COR-L47 (cell line): Measurements from ENCODE around the gene BCR.

Source experiments
- DNase-seq: peaks from one replicate; lab custom pipeline; 2025; lab: John Stamatoyannopoulos, UW

The BCR gene

DNA sequence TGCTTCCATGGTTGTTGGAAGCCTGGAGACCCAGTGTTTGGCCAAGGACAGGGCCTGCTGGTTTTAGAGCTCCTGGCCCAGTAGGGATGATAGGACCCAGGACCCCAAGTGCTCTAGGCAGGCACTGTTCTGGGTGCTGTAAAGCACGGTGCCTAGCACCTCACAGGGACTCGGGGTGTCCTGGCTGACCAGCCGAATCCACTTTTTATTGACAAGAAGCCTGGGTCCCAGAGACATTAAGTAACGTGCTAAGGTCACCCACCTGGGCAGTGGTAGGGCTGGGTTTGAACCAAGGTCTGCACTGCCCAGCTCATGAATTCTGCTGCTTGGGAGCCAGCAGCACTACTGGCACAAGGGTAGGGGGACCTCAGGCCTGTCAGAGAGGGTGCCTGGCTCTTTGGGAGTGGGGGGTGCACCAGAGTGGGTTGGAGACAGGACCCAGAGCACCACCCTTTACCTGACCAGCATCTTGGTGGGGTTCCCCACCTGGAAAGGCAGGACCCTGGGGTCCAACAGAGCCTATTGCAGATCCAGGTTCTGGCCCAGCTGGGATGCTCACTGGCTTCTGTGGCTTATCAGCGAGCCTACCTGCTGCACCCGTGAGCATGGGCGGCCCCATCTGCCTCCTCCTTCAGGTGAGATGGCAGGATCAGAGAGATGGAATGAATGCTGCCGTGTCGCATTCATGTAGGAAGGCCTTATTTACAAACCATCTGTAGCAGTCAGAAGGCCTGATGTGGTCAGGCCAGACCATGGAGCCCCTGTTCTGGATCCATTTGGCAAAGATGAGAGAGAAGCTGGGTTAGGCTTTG, 52.0 kb downstream of the BCR start:
- no peak for DNase-seq

DNA sequence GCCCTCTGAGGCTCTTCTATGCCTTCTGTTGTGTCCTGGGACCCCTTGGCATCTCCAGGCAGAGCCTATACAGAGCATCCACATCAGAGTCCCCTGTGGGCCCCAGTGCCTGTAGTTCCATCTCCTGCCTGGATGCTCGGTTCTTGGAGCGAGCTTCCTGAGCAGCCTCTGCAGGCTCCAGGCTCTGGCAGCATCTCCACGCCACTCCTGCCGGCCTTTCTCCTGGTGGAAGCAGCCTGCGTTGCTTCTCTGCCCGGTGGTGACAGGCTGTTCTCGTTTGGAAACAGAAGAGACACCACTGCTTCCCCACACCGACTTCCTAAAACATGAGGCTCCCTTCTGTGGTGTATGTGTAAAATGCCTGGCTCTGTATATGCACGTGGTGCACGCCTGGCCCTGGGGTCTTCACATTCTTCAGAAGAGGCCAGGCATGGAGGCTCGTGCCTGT, 52.8 kb downstream of the BCR start:
- DNase-seq = no peak

DNA sequence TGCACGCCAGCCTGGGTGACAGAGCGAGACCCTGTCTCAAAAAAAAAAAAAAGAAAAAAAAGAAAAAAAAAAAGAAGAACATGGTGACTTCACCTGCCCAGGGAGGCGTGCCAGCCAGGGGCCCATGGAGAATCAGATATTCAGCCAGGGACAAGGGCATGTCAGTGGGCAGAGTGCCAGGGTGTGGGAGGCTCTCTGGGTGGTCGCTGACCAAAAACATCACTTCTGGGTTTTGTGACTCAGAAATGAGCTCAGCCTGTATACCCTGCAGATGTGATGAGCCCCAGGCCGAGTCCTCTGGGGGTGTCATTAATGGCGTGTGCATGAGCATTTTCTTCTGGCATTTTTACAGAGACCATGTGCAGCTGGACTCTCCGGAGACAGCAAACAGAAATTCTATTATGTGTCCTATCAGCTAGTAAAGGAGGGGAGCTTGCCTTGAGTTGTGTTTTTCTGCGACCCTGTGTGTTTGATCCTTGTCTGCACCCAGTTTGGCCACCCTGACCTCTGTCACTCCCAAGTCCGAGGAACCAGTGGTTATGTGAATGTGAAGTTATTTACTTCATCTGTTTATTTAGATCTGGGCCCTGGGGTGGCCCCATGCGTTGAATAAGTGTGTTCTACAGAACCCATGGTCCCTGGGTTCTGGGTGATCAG, 53.6 kb downstream of the BCR start:
- no peak for DNase-seq

DNA sequence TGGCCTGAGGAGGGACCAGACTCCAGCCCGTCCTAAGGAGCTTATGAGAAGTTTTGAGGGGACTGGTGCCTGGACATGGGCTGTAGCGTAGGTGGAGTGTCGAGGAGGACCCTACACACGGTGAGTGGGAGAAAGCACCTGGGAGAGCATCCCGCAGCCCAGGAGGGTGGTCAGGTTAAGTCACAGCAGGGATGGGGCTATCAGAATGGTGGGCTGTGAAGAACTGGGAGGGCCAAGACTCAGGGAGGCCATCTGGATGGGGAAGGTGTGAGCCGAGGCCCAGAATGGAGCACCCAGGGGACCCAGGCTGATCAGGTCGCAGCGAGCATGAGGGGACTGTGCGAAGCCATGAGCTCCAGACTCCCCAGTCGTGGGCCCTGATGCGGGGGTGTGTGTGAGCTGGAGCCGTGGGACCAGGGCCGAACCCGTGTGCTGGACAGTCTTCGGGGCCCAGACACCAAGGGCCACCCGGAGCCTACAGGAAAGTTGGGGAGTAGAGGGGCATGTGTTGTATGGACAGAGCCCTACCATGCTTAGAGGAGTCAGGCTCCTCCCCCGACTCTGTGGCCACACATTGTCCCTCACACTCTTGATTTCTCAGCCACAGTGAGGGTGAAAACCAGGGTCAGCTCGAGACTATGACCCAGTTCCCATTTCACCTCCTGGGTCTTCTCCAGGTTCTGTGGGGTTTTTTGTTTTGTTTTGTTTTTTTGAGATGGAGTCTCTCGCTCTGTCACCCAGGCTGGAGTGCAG, 54.3 kb downstream of the BCR start:
- DNase-seq = no peak

DNA sequence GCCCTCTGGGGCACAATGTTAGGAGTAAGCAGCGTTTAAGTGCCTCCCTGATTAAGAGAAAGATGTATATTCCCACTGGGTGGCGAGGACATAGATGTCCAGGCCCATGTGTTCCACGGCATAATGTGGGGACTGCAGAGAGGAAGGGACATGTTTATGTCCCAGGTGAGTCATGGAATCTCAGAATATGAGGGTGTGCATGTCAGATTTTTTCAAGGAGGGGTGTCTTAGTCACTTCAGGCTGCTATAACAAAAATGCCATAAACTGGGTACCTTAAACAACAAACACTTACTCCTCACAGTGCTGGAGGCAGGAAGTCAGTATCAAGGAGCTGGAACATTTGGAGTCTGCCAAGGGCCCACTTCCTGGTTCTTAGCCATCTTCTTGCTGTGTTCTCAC, 55.1 kb downstream of the BCR start:
- no peak for DNase-seq

DNA sequence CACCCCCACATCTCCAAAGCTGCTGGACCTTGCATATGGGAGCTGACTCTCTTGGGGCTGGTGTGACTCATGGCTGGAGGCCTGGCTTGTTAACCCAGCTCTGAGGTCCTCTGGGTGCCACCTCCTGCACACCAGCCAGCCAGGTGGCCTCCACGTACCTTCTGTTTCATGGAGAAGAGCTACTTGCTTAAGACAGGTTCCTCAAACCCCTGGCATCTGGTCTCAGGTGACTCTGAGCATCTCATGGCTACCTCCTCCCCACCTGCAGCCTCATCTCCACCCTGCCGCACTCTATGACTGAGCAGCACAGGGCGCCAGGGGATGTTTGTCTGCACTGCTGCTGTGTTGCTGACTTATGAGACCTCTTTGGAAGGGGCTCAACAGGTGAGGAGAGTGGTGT, 55.7 kb downstream of the BCR start:
- no peak for DNase-seq

DNA sequence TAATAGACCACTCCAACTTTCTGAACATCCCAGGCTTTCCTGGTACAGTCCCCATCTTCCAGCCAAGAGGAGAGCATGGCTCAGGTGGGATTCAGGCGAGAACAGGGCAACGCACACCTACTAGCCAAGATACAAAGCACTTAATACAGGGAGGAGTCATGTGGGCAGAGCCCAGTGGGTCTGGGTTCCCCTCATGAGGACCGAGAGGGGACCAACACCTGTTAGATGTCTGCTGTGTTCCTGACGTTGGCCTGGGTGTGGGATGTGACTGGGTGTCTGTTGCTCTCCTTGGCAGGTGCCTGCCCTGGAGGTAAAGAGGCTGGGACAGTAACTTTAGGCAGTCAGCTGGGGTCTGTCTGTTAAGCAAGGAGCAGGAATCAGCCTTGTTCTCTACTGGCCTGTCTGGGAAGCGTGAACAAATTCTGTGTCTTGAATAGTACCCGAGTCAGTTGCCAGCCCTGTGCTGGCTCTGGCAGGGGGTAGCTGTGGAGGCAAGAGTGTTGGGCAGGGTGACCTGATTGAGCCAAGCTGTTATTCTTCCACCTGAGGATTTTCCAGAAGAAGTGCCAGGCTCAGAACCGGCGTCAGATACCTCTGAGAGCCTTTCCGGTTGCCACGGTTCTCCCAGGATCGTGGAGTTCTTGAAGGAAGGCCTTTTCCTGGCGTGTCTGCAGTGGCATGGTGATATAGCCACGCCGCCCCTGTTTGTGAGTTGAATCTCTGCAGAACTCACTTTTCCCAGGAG, 56.3 kb downstream of the BCR start:
- DNase-seq = no peak

DNA sequence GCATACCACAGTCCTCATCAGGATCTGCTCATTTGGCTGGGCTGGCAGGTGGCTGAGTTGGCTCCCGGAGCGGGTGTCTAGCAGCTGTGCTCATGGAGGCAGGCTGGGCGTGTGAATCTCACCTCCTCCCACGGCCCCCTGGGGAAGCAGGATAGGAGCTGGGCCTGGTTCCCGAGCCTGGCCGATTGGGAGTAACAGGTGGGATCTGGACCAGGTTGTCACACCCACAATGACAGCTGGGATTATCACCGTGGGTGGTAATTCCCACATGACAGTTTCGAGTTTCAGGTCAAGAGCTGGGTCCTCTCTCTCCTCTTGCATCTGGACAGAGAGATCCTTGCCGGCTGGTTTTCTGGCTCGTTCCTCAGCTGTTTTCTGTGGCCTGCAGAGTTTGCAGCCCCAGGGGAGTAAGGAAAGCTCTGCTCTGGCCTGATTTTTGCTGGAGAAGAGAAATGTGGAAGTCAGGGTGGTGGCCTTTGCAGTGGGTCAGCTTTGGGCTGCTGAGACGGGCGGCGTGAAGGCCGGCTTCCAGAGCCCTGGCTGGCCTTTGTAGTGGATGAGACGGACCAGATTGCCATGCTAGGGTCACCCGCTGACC, 57.0 kb downstream of the BCR start:
- peak; percentile 97 for DNase-seq

DNA sequence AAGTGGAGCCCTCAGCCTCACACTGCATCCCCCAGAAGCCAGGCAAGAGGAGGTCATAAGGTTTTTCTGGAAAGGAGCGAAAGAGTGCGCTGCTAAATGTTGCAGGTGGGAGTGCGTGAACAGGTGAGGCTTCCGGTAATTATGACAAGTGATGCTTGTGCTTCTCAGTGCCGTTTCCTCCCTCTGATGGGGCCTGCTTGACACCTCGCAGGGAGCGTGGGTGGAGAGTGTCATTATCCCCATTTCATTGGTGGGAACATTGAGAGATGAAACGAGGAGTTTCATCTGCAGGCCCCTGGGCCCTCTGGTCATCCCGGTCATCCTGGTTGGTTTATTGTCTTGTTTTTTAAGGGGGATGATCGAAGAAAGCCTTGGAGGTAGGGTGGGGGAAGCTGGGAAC, 57.5 kb downstream of the BCR start:
- no peak for DNase-seq

DNA sequence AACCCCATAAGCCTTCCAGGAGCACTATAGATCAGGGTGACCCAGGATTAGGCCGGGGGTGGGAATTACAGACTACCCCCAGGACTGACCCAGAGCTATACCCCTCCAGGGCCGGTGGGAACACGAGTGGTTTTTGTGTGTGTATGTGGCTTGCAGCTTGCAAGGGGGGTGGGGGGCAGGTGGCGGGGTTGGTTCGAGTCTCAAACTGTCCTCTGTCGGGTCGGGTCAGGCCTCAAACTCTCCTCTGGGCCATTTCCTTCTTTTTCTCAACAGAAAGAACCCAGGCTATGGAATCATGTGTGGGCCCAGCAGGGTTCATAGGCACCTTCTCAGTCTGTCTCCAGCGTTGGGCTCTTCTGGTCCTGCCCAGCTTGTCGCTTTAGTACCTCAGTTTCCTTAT, 58.4 kb downstream of the BCR start:
- no peak for DNase-seq

DNA sequence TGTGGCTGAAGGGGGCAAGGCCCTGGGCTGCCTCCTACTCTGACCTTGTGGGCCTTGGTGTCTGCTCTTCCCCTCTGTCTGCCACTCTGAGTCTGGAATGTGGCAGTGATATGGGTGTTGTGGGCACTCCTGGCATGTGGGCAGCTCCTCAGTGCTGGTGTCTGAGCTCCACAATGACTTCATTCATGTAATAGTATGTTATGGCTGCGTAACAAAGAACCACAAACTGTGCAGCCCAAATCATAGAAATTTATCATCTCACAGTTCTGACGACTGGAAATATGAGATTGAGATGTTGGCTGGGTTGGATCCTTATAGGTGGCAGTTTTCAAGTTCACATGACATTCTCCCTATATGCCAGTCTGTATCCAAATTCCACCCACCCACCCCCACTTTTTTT, 59.1 kb downstream of the BCR start:
- DNase-seq = no peak

DNA sequence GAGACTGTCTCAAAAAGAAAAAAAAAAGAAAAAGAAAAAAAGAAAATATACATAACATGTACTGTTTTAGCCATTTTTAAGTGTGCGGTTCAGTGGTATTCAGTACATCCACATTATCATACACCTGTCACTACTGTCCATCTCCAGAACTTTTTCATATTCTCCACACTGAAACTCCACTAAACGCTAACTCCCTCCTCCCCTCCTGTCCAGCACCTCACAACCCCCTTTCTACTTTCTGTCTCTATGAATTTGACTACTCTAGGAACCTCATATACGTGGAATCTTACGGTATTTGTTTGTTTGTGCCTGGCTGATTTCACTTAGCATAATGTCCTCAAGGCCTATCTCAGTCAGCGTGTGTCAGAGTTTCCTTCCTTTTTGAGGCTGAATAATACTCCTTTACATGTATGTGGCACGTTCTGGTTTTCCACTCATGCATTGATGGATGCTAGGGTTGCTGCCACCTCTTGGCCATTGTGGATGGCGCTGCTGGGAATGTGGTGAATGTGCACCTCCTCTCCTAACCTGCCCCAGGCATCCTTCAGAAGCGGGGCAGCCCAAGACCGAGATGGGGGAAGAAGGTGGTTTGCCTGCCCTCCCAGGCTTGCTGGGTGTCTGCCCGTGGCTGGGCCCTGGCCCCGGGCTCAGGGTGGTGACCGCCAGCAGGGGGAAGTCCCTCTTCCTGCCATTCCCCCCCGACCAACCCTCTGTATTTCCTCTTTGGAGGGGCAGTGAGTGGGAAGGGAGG, 60.5 kb downstream of the BCR start:
- no peak for DNase-seq

DNA sequence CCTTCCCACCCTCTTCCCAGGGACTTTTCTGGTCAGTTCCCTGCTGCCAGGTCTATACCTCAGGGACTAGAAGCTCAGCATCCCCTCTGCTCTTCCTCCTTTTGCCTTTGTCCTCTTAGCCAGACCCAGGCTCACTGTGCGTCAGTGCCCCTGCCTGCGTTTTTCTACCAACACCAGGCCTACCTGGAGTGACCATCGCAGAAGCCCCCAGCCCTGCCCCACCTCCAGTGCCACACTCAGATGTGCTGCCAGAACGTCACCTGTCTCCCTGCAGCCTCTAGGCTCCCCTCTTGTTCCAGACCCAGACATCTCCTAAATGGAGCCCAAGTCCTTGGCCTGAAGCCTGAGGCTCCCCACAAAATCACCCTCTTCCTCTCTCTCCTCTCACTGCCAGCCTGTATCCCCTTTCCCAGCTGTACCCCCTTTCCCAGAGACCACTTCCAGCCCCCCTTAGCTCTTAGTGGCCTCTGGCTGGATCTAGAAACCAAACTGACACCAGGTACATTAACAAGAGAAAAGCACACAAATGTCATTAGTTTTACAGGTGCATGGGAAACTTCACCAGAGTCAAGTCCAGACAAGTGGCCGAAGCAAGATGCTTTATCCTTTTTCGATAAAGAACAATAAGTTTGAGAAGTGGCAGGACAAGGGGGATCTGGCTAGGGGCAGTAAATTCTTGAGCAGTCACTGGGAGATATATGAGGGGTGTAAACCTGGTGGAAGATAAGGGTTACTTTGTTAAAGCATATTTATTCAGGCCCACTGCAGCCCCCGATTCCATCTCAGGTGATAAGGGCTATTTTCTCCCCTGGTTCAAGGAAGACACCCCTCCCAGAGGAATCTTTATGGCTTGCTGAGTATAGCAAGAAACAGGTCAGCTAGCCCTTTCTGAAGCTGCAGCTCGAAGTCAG, 61.5 kb downstream of the BCR start:
- DNase-seq = no peak

DNA sequence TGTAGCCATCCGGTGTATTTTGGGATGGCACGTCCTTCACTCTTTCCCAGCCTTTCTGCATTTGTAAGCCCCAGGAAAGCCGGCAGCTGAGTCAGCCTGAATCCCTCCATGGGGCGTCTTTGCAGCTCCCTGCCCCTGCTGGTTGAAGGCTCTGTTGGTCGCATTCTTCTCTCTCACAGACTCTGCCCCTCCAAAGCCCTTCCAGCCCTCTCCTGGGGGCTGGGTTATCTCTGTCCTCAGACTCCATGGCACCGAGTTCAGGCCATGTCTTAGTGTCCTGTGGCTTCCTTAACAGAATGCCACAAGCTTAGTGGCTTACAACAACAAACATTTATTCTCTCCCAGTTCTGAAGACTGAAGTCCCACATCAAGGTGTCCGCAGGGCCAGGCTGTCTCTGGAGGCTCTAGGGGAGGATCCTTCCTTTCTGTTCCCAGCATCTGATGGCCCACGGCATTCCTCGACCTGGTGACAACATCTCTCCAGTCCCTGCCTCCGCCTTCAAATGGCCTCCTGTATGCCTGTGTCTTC, 62.2 kb downstream of the BCR start:
- no peak for DNase-seq

DNA sequence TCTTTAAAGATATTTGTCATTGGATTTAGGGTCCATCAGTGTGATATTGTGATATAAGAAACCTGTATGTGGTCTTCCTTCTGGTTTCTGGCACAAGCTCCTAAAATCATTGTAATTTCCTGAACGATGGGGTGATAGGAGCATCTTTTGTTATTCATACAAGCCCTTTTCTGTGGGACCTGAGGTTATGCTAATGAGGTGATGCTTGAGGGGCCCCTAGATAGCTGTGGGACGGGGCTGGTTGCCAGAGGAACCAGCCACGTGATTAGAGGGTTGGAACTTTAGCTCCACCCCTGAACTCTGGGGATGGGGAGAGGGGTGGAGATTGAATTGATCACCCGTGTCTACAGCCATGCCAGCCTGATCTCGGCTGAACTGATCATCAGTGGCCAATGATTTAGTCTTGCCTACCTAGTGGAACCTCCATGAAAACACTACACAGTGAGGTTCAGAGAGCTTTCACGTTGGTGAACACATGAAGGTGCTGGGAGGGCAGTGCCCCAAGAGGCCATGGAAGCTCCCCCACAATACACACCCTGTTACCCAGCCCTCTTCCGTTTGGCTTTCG, 62.8 kb downstream of the BCR start:
- no peak for DNase-seq

DNA sequence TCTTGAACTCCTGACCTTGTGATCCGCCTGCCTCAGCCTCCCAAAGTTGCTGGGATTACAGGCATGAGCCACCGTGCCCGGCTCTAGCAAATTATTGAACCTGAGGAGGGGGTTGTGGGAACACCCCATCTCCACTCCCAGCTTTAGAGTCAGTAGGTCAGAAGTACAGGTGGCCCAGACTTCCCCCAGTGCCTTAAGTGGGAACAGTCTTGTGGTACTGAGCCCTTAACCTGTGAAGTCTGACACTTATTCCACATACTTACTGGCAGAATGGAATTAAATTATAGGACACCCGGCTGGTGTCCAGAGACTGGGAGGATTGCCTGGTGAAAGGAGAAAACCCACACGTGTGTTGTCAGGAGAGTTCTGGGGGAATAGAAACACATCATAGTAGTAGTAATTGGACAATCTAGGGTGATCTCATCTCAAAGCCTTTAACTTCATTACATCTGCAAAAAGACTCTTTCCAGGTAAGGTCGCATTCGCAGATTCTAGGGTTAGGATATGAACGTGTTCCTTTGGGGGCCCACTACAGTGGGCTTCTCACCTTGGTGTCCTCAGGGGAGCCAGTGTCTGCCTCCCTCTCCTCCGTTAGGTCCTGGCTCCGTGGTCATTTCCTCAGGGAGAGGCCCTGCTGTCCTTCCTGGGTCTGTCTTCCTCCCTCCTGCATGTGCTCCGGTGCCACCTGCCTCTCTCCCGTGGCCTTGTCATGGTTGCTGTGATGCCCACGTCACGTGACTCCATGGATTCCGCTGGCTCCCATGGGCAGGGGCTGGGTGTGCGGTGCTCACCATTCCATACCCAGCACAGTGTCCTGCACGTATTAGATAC, 63.8 kb downstream of the BCR start:
- no peak for DNase-seq

DNA sequence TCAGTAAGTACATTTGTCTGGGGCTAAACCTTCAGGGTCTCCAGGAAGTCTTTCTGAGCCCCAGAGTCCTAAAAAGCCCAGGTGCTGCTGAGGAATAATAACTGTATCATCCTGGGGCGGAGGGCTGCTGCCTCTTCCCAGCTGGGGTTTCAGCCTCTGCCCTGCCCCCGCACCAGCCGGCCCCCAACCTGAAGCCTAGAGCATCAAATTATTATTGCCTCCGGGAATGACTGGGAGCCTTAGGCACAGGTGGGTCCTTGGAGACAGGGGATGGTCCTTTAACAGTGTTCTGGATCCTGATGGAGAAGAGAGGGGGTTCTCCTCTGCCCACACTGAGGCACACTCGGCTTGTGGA, 64.4 kb downstream of the BCR start:
- DNase-seq = no peak

DNA sequence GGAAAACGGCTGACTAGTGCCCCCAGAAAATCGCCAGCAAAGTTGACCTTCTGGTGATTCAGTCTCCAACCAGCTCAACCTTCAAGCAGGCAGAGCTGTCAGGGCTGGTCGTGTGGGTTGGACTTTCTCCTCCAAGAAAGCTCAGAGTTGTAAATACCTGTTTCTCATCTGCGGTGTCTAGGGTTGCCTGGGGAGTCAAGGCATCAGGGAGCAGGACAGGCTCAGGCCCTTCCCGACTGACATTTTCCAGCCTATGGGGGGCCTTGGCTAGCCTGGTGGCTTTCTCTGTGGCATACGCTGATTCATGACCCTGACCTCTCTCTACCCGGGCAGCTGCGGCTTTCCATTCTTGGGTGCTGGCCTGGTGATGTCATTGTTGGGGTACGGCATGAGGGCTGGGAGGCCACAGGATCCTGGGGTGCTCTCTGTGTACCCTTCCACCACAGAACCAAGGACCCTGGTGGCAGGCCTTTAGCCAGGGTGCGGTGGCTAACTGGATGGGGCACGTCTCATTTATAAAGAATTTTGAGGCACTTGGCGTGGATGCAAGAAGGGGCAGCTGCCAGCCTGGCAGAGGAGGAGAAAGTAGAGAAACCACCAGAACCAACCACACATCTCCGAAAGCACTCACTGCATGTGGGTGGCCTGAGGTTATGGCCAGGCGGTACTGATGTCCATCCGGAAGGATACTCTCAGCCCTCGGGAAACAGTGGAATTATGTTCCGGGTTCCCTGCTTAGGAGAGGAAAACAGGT, 64.9 kb downstream of the BCR start:
- DNase-seq = no peak
